T-helper 2 cell treated with Interferon-gamma antibody and Interleukin-4, amounts not matched to agents 100 ng/mL and 5 ng/mL, for 36 hours (primary cell): Measurements from ENCODE around the gene SLFN13. TPM values are rescaled to one million over a fixed set of nuclear protein-coding genes. Genes with fewer than 3 reads are reported as not detected.
"Not testable (repeated sequence)": the region's sequence is repeated elsewhere in the genome, so short reads cannot be mapped to it uniquely, and the experiment has no call there.

Experiments
- intact Hi-C: fragments of 100-400 bp; cut with micrococcal nuclease; formaldehyde crosslinking; loops from one replicate; pipeline ENCODE4 v1.15.1; 2023
- total RNA-seq: library from RNA; stranded (reverse); gene quantifications from 2 replicates; pipeline ENCODE4 v1.2.3, GENCODE V29; 2022

Gene SLFN13, protein sequence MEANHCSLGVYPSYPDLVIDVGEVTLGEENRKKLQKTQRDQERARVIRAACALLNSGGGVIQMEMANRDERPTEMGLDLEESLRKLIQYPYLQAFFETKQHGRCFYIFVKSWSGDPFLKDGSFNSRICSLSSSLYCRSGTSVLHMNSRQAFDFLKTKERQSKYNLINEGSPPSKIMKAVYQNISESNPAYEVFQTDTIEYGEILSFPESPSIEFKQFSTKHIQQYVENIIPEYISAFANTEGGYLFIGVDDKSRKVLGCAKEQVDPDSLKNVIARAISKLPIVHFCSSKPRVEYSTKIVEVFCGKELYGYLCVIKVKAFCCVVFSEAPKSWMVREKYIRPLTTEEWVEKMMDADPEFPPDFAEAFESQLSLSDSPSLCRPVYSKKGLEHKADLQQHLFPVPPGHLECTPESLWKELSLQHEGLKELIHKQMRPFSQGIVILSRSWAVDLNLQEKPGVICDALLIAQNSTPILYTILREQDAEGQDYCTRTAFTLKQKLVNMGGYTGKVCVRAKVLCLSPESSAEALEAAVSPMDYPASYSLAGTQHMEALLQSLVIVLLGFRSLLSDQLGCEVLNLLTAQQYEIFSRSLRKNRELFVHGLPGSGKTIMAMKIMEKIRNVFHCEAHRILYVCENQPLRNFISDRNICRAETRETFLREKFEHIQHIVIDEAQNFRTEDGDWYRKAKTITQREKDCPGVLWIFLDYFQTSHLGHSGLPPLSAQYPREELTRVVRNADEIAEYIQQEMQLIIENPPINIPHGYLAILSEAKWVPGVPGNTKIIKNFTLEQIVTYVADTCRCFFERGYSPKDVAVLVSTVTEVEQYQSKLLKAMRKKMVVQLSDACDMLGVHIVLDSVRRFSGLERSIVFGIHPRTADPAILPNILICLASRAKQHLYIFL
- total RNA-seq = 60.7 and 65.5 TPM in 2 replicates

DNA sequence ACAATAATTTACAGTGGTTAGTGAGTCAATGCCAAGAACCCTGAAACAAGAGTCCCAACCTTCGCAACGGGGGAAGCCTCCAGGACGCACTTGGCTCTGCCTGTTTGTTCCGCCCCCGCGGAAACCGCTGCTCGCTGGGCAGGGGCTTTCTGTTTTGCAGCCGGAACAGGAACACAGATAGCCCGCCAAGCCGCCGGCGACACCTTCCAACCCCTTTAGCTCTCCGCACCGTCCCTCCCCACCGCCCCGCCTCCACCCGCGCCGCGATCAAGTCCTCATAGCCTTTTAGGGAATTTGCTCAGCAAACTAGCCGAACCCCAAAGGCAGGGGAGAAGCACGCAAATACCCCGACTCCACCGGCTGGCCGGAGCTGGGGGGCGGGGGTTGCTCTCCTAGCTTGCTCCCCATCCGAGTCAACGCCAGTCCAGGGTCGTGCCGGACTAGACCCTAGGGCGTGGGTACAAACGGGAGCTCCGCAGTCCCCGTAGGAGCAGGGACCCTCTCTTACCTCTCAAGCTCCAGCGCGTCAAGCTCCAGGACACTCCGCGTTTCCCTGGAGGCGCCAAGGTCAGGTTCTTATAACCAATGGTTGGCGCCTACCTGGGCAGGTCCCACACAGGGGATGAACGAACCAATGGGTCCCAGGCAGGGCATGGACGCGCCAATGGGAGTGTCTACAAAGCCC lies at the start of gene SLFN13:
Gene SLFN13, minus strand, starts transcription at position 553 of the 685 bp plus-strand sequence. CDS start 3,086 bp downstream, outside the sequence.
- intact Hi-C loops = loop anchor here (1.0 to 5.0 kb wide), 3 partner anchors 39 to 92 kb away; no protein-coding TSS in a partner anchor

DNA sequence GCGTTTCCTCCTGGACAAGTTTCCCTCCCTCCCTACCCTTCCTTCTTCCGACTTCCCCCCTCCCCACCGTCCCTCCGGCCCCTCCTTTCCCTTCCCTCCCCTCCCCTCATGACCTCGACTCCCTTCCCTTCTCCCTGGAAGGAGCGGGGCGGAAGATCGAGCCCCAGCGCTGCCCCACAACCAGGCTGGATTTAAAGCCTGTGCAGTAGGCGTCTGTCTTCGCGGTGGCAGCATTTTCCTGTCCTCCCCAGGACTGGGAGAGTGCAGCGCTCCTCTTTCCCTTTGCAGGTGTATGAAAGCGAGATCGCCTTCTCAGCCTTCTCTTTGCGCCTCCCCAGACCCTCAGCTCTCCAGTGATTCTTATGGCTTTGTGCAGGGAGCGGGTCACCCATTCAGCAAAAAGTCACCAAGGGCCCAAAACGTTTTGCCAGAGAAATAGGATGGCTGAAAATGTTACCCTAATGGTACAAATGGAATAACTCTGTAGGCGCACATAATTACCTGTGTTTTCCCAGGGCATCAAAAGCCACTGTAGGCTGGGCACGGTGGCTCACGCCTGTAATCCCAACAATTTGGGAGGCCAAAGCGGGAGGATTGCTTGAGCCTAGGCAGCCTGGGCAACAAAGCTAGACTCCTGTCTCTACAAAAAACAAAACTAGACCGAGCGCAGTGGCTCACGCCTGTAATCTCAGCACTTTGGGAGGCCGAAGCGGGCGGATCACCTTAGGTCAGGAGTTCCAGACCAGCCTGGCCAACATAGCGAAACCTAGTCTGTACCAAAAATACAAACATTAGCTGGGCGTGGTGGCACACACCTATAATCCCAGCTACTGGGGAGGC lies 48.1 kb upstream of the SLFN13 start:
- intact Hi-C loops = no loop called here

- intact Hi-C loops = no loop called here
Observed at GRCh38 chr17:35493040-35493439, 44.5 kb upstream of the SLFN13 start.

- intact Hi-C loops = no loop called here
Observed at GRCh38 chr17:35491417-35491816, 42.9 kb upstream of the SLFN13 start.

- intact Hi-C loops = loop anchor here (5.0 kb wide), 2 partner anchors 43 to 118 kb away; partner anchors contain the start of genes SLFN11 and SLFN13
Observed at GRCh38 chr17:35489944-35490343, 41.4 kb upstream of the SLFN13 start.

- intact Hi-C loops = loop anchor here (1.0 to 5.0 kb wide), 3 partner anchors 42 to 247 kb away; partner anchors contain the start of genes SLFN11 and SLFN13
Observed at GRCh38 chr17:35488991-35489390, 40.4 kb upstream of the SLFN13 start.

- intact Hi-C loops = loop anchor here (1.0 to 5.0 kb wide), 4 partner anchors 40 to 175 kb away; partner anchors contain the start of genes SLFN11, SLFN12L and SLFN13
Observed at GRCh38 chr17:35486920-35487732, 38.6 kb upstream of the SLFN13 start.

- intact Hi-C loops = no loop called here
Observed at GRCh38 chr17:35479271-35479670, 30.7 kb upstream of the SLFN13 start.

GRCh38 chr17:35477248-35477647 lies 28.7 kb upstream of the SLFN13 start:
- intact Hi-C loops = no loop called here

- intact Hi-C loops = no loop called here
Observed at GRCh38 chr17:35476283-35476820, 27.8 kb upstream of the SLFN13 start.

DNA sequence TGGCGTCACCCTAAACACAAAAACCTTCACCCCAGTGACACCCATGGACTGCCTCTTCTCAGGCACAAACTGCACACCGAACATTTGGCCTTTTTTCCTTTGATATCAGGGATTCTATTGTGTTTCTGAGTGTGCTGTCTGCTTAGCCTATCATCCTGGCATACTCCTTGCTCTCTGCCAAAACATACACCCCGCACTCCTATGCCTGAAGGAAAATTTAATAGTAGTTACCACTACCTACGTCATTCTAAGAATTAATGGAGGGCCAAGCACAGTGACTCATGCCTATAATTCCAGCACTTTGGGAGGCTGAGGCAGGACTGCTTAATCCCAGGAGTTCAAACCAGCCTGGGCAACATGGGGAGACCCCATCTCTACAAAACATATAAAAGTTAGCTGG lies 19.9 kb upstream of the SLFN13 start:
- intact Hi-C loops = no loop called here

GRCh38 chr17:35467824-35468223 lies 19.3 kb upstream of the SLFN13 start:
- intact Hi-C loops = no loop called here

DNA sequence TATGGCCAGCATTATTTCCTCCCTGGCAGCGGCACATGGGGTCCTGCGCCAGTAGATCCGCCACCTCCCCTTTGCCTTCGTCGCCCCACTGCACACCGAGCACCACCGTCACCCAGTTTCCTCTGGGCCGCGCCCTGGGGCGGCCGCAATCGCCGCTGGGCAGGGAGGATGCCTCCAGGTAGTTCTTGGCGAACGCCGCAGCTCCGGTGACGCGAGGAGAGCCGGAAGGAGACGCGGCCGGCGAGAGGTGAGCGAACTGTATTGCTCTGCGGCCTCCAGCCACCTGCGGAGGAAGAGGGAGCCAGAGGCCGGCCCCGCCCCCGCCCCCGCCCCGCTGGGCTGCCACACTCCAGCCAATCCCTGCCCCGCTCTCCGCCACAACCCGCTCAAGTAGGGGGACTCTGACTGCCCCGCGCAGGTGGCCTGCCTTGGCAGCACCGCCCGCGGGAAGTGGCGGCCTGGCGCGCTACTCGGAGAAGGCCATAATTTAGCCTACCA lies 11.8 kb upstream of the SLFN13 start:
- intact Hi-C loops = no loop called here

- intact Hi-C loops = not testable (repeated sequence)
Observed at GRCh38 chr17:35454035-35454434, 5.5 kb upstream of the SLFN13 start.

GRCh38 chr17:35453171-35453570 lies 4.6 kb upstream of the SLFN13 start:
- intact Hi-C loops = no loop called here

DNA sequence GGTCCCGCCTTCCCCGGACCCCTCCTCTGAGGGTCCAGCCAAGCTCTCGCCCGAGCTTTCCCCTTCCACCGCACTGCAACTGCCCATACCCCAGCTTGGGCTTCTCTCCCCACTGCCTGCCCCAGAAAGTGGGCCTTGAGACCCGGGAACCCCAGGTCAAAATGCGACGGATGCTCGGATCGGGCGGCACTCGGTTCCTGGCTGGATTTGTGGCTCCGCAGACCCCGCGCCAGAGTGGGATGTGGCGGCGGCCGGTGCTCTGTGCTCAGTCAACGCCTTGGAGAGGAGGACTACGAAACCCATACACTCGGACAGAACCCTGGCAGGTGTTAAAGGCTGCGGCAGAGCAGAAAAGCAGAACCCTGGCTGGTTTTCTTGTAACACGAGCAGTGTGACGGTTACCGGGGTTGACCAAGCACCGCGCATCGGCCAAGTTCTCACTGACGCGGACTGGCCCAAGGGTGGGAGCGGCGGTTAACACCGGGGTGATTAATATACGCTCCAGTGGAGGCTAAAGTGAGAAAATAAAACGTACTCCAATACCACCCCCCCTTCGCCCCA lies 885 bp upstream of the SLFN13 start:
- intact Hi-C loops = loop anchor here (2.0 to 5.0 kb wide), 2 partner anchors 38 to 91 kb away; no protein-coding TSS in a partner anchor

DNA sequence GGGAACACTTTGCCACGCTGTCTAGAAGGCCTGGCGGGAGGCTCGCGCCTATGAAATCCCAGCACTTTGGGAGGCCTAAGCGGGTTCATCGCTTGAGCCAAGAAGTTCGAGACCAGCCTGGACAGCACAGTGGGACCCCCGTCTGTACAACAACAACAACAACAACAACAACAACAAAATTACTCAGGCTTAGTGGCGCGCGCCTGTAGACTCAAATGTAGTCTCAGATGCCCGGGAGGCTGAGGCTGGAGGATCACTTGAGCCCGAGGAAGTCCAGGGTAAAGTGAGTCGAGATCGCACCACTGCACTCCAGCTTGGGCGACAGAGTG lies 297 bp upstream of the SLFN13 start:
- intact Hi-C loops = loop anchor here (1.0 to 5.0 kb wide), 3 partner anchors 38 to 92 kb away; no protein-coding TSS in a partner anchor

GRCh38 chr17:35447499-35447898 lies 1.1 kb downstream of the SLFN13 start:
- intact Hi-C loops = loop anchor here (5.0 kb wide), 1 partner anchor 40 kb away; no protein-coding TSS in a partner anchor
